Thyroid gland (tissue), 4 donors: ENCODE measurements around the gene JMY.
"Not testable (repeated sequence)": the region's sequence is repeated elsewhere in the genome, so short reads cannot be mapped to it uniquely, and the experiment has no call there.

Experiments
- POLR2A ChIP-seq, 2 donors: fragments of 450-650 bp; IDR thresholded peaks; one replicate each; pipeline ENCODE4 v1.6.1; 2017; ENCODE audit warnings: antibody characterized with exemption in 2 of 2, mild to moderate bottlenecking in 2 of 2, moderate library complexity in 1 of 2
- TF ChIP-seq, protein P1 (sequence below), 6 experiments: fragments of 200-600 bp in 3 of 6; fragments of 450-650 bp in 3 of 6; sonication (generic) in 3 of 6; IDR thresholded peaks; one replicate each; pipeline ENCODE4 v1.5.1; 2016 to 2019; ENCODE audit warnings: antibody characterized with exemption in 6 of 6, mild to moderate bottlenecking in 2 of 6, inconsistent platforms in 1 of 6, moderate library complexity in 1 of 6

GRCh38 chr5:79254067-79254466, 18.1 kb downstream of the JMY start:
- not testable (repeated sequence) for TF ChIP-seq POLR2A (IDR thresholded peaks at IDR 0.05)
- TF ChIP-seq, protein P1, sequence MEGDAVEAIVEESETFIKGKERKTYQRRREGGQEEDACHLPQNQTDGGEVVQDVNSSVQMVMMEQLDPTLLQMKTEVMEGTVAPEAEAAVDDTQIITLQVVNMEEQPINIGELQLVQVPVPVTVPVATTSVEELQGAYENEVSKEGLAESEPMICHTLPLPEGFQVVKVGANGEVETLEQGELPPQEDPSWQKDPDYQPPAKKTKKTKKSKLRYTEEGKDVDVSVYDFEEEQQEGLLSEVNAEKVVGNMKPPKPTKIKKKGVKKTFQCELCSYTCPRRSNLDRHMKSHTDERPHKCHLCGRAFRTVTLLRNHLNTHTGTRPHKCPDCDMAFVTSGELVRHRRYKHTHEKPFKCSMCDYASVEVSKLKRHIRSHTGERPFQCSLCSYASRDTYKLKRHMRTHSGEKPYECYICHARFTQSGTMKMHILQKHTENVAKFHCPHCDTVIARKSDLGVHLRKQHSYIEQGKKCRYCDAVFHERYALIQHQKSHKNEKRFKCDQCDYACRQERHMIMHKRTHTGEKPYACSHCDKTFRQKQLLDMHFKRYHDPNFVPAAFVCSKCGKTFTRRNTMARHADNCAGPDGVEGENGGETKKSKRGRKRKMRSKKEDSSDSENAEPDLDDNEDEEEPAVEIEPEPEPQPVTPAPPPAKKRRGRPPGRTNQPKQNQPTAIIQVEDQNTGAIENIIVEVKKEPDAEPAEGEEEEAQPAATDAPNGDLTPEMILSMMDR (IDR thresholded peaks at IDR 0.05) = not testable (repeated sequence)
